MM.1S (cell line): Measurements from ENCODE around the gene ZYX.

Source experiments
- DNase-seq: peaks from one replicate; pipeline ENCODE4 v3.0.0-alpha.2; 2015
- H2AFZ ChIP-seq: fragments of 300-600 bp; sonication (generic); 2 replicates; pipeline ENCODE4 v1.6.0; 2016; ENCODE audit warnings: antibody characterized with exemption, low read length
- H3F3A ChIP-seq: fragments of 300-600 bp; sonication (generic); 2 replicates; pipeline ENCODE4 v1.6.1; 2016; ENCODE audit warnings: mild to moderate bottlenecking, antibody characterized with exemption, low read length, moderate library complexity, mixed read lengths; ENCODE audit not compliant: insufficient read depth
- H3K27ac ChIP-seq: fragments of 300-600 bp; sonication (generic); 2 replicates; pipeline ENCODE4 v1.5.1; 2016; ENCODE audit warnings: mild to moderate bottlenecking, low read length
- H3K27me3 ChIP-seq: fragments of 300-600 bp; sonication (generic); replicated peaks from 2 replicates; pipeline ENCODE4 v1.6.0; 2016; ENCODE audit warnings: low read length; ENCODE audit not compliant: insufficient read depth
- H3K36me3 ChIP-seq: fragments of 300-600 bp; sonication (generic); replicated peaks from 2 replicates; pipeline ENCODE4 v1.6.1; 2016; ENCODE audit warnings: mild to moderate bottlenecking, low read length, mixed read lengths; ENCODE audit not compliant: insufficient read depth
- H3K4me1 ChIP-seq: fragments of 300-600 bp; sonication (generic); 2 replicates; pipeline ENCODE4 v1.6.1; 2016; ENCODE audit warnings: low read length, mixed read lengths
- H3K4me2 ChIP-seq: fragments of 300-600 bp; sonication (generic); 2 replicates; pipeline ENCODE4 v1.6.0; 2016; ENCODE audit warnings: low read depth, low read length
- H3K4me3 ChIP-seq: fragments of 300-600 bp; sonication (generic); 2 replicates; pipeline ENCODE4 v1.5.1; 2016; ENCODE audit warnings: low read length, mixed read lengths
- H3K79me2 ChIP-seq: fragments of 300-600 bp; sonication (generic); 2 replicates; pipeline ENCODE4 v1.6.1; 2016; ENCODE audit warnings: mixed run types, low read length, mixed read lengths
- H3K9ac ChIP-seq: fragments of 300-600 bp; sonication (generic); 2 replicates; pipeline ENCODE4 v1.6.1; 2016; ENCODE audit warnings: low read length, mixed read lengths
- H3K9me2 ChIP-seq: fragments of 300-600 bp; sonication (generic); replicated peaks from 2 replicates; pipeline ENCODE4 v1.6.1; 2016; ENCODE audit warnings: mild to moderate bottlenecking, low read length, mixed read lengths; ENCODE audit not compliant: insufficient read depth
- H3K9me3 ChIP-seq: fragments of 300-600 bp; sonication (generic); replicated peaks from 2 replicates; pipeline ENCODE4 v1.6.1; 2016; ENCODE audit warnings: mild to moderate bottlenecking, low read length, mixed read lengths; ENCODE audit not compliant: insufficient read depth
- H4K20me1 ChIP-seq: fragments of 300-600 bp; sonication (generic); 2 replicates; pipeline ENCODE4 v1.6.1; 2016; ENCODE audit warnings: mild to moderate bottlenecking, low read length, moderate library complexity, mixed read lengths; ENCODE audit not compliant: insufficient read depth
- CTCF ChIP-seq: fragments of 300-600 bp; sonication (generic); IDR thresholded peaks from 2 replicates; pipeline ENCODE4 v1.5.1; 2016; ENCODE audit warnings: antibody characterized with exemption, low read length, mixed read lengths
- EZH2 ChIP-seq: fragments of 300-600 bp; sonication (generic); optimal IDR thresholded peaks from 2 replicates; pipeline ENCODE3; 2017; ENCODE audit warnings: low read depth, mild to moderate bottlenecking, antibody characterized with exemption, low read length, mixed read lengths
- EZH2phosphoT487 ChIP-seq: fragments of 300-600 bp; sonication (generic); IDR thresholded peaks from 2 replicates; pipeline ENCODE4 v1.6.1; 2018; ENCODE audit warnings: antibody characterized with exemption, low read length

The ZYX gene

GRCh38 chr7:143426479-143427142, 45.5 kb downstream of the ZYX start:
- H3K27me3 ChIP-seq = no peaks in the 10 kb centered on the region
- H3K4me2 ChIP-seq = peak overlapping the region; percentile 24
- no peak overlapping the region for H3K9ac ChIP-seq
- no peak overlapping the region for H3K4me3 ChIP-seq
- TF ChIP-seq CTCF = no peak
- TF ChIP-seq EZH2 = no peak
- no peak for TF ChIP-seq EZH2phosphoT487
- H3K9me3 ChIP-seq = no peaks in the 10 kb centered on the region
- H3F3A ChIP-seq = no peaks in the 10 kb centered on the region
- no peaks in the 10 kb centered on the region for H3K4me1 ChIP-seq
- H4K20me1 ChIP-seq = no peaks in the 10 kb centered on the region
- H3K36me3 ChIP-seq = no peaks in the 10 kb centered on the region
- H3K79me2 ChIP-seq = no peaks in the 10 kb centered on the region
- DNase-seq = peak; percentile 43
- no peak overlapping the region for H3K27ac ChIP-seq
- H3K9me2 ChIP-seq = no peaks in the 10 kb centered on the region
- H2AFZ ChIP-seq = peak overlapping the region; percentile 52

GRCh38 chr7:143429770-143430698, 48.9 kb downstream of the ZYX start:
- Histone ChIP-seq H2AFZ (no peak overlapping the region), H3K4me3 (no peak overlapping the region), H3K9ac (no peak overlapping the region), H3K4me2 (no peak overlapping the region), H3K27ac (no peak overlapping the region), H3K9me3 (no peaks in the 10 kb centered on the region), H3K4me1 (no peaks in the 10 kb centered on the region), H3F3A (no peaks in the 10 kb centered on the region), H3K27me3 (no peaks in the 10 kb centered on the region), H3K36me3 (no peaks in the 10 kb centered on the region), H3K79me2 (no peaks in the 10 kb centered on the region), H4K20me1 (no peaks in the 10 kb centered on the region), H3K9me2 (no peaks in the 10 kb centered on the region)
- no peak for DNase-seq
- no peak for TF ChIP-seq EZH2phosphoT487
- no peak for TF ChIP-seq EZH2
- no peak for TF ChIP-seq CTCF

GRCh38 chr7:143431109-143431508, 50.0 kb downstream of the ZYX start:
- no peak for TF ChIP-seq EZH2
- TF ChIP-seq CTCF = no peak
- TF ChIP-seq EZH2phosphoT487 = no peak
- Histone ChIP-seq H3K9me3 (no peaks in the 10 kb centered on the region), H3K4me2 (no peak overlapping the region), H3K27me3 (no peaks in the 10 kb centered on the region), H3K36me3 (no peaks in the 10 kb centered on the region), H2AFZ (no peak overlapping the region), H3K4me3 (no peak overlapping the region), H3F3A (no peaks in the 10 kb centered on the region), H3K79me2 (no peaks in the 10 kb centered on the region), H3K9me2 (no peaks in the 10 kb centered on the region), H3K4me1 (no peaks in the 10 kb centered on the region), H3K9ac (no peak overlapping the region), H3K27ac (no peak overlapping the region), H4K20me1 (no peaks in the 10 kb centered on the region)
- no peak for DNase-seq
